SKM-1 (cell line): ENCODE data around the gene CHP2.
"Not testable (repeated sequence)": the region's sequence is repeated elsewhere in the genome, so short reads cannot be mapped to it uniquely, and the experiment has no call there.

Experiments used
- DNase-seq: peaks from one replicate; lab custom pipeline; 2025; ENCODE audit not compliant: unreplicated experiment; lab: John Stamatoyannopoulos, UW

Gene CHP2

GRCh38 chr16:23742766-23743165 is 12.1 kb upstream of the CHP2 start:
- DNase-seq = no peak

- no peak for DNase-seq
Measured at GRCh38 chr16:23745263-23745662, 9.6 kb upstream of the CHP2 start.

DNA sequence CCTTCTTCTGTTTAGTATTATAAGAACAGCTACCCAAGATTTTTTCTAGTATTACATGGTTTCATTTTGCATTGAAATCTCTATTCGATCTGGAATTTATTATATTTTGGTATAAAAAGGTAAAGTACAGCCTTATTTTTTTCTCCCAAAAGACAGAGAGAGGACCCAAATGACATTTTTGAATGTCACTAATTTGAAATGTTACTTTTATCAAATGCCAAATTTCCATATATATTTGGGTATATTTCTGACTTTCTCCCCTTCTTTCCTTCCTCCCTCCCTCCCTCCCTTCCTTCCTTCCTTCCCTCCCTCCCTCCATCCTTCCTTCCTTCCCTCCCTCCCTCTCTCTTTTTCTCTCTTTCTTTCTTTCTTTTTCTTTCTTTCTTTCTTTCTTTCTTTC is 6.2 kb upstream of the CHP2 start:
- DNase-seq = no peak

- DNase-seq = not testable (repeated sequence)
Measured at GRCh38 chr16:23751053-23751452, 3.8 kb upstream of the CHP2 start.

GRCh38 chr16:23753908-23754593 is 775 bp upstream of the CHP2 start:
- no peak for DNase-seq

- DNase-seq = no peak
Measured at GRCh38 chr16:23755484-23755809, 621 bp downstream of the CHP2 start.

DNA sequence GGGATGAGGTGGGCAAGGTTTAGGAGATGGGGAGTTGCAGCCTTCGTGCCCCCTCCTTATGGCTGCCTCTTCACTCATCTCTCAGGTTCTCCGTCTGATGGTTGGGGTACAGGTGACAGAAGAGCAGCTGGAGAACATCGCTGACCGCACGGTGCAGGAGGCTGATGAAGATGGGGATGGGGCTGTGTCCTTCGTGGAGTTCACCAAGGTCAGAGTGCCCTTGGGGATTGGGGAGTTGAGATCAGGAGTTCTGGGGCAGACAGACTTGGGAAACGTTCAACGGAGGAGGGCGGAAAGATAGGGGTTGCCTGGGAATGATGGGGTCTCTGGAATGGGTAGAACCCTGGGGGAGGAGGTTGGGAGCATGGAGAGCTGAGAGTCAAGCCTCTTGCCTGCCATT is 2.3 kb downstream of the CHP2 start:
- no peak for DNase-seq

DNA sequence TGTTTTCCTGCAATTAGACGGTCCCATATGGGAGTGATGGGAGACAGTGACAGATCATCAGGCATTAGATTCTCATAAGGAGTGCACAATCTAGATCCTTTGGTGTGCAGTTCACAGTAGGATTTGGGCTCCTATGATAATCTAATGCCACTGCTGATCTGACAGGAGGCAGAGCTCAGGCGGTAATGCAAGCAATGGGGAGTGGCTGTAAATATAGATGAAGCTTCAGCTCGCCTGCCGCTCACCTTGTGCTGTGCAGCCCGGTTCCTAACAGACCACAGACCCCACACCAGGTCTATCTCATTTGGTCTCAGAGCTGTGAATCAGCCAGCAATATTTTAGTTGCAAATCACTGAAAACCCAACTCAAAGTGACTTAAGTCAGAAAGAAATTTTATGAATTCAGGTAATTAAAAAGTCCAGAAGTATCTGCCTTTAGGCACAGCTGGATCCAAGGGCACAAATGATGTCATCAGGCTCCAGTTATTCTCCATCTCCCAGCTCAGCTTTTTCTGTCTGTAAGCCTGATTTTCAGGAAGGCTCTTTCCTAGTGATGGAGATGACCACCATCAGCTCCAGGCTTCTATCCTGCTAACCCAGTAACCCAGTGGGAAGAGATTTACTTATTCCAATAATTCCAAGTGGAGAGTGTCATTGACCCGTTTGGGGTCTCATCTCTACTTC is 3.3 kb downstream of the CHP2 start:
- no peak for DNase-seq

- no peak for DNase-seq
Measured at GRCh38 chr16:23765933-23766332, 11.1 kb downstream of the CHP2 start.

DNA sequence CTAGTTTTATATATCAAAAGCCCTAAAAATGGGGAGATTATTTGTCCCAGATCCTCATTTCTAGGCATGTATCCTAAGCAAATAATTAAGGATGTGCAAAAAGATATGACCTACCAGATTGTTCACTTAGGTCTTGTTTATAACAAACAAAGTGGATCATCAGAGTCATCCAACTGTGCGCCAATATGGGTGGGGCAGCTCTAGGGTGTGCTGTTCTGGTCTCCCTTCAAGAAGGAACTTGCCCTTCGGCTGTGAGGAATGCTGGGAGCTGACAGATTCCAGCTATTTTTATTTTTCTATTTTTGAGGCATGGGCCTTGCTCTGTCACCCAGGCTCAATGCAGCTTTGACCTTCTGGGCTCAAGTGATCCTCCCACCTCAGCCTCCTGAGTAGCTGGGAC is 13.8 kb downstream of the CHP2 start:
- DNase-seq = no peak

GRCh38 chr16:23771027-23771426 is 16.2 kb downstream of the CHP2 start:
- DNase-seq = no peak

GRCh38 chr16:23771642-23772041 is 16.8 kb downstream of the CHP2 start:
- DNase-seq = no peak

DNA sequence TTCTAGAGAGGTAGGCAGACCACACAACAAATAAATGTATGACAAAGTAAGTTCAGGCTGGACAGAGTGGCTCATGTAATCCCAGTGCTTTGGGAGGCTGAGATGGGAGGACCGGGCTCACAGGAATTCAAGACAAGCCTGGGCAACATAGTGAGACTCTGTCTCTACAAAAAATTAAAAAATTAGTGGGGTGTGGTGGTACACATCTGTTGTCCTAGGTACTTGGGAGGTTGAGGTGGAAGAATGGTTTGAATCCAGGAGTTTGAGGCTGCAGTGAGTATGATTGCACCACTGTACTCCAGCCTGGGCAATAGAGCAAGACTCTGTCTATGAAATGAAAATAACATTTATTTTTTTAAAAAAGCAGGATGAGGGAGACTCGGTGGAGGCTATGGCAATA is 18.5 kb downstream of the CHP2 start:
- DNase-seq = no peak

- DNase-seq = no peak
Measured at GRCh38 chr16:23781176-23781575, 26.4 kb downstream of the CHP2 start.

DNA sequence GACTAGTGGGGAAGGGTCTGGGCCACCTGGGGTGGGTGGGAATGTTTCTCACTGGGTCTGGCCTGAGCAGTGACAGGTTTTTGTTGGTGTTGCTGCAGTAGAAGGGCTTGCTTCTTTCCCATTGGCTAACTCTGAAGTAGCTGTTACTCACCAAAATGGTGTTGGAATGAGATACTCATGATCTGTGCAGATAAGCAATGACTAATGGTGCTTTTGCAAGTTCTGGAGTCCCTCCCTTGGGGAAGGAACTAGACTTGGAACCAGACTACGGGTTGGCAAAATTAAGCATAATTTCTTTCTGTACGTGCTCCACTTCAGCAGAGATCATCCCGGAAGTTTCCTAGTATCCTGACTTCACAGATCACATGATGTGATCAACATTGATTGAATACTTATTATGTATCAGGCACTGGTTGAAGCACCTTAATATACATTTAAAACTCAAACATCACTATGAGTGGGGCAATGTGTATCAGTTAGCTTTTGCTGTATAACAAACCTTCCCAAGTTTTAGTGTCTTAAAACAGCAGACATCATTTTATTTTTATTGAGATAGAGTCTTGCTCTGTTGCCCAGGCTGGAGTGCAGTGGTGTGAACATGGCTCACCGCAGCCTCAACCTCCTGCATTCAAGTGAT is 30.1 kb downstream of the CHP2 start:
- DNase-seq = no peak

- DNase-seq = no peak
Measured at GRCh38 chr16:23785842-23786241, 31.0 kb downstream of the CHP2 start.

DNA sequence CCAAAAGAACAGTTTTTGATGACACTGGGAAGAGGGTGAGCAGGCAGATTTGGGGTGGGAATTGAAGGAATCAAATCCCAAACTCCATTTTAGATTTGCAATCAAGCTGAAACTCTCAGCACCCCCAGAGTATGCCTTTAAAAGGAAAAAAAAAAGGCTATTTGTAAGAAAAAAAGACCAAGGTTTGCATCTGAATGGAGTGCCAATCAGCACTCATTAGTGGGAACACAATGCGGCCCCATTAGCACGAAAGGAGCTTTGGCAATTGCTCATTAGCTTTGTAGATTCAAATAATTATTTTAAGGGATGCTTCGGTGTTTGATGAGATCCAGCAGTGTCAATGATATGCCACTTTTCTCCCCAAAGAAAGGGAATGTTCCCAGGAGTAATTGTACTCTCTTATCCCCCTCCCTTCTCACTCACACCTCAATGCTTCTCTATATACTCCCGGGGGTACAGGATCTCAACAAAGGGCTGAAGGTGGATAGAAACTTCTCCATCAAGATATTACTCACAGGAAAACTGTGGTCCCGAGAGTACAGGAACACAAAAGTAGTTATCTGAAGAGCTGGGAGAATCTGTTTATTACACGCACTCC is 32.2 kb downstream of the CHP2 start:
- DNase-seq = no peak

- DNase-seq = peak; percentile 26
Measured at GRCh38 chr16:23788685-23789084, 33.9 kb downstream of the CHP2 start.

GRCh38 chr16:23795378-23795777 is 40.6 kb downstream of the CHP2 start:
- no peak for DNase-seq

GRCh38 chr16:23796941-23797340 is 42.1 kb downstream of the CHP2 start:
- DNase-seq = no peak

DNA sequence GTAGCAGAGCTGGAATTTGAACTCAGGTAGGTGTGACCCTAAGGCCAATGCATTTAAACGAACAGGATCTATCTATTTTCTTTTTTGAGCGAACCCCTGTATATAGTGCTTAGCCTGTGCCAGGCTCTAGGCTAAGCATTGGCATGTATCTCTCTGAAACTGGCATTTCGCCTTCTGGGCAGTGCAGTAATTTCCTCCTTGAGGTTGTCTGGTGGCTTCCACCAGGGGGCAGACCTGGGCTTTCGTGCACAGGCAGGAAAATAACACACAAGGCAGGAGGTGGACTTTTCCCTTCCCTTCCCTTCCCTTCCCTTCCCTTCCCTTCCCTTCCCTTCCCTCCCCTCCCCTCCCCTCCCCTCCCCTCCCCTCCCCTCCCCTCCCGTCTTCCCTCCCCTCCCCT is 46.6 kb downstream of the CHP2 start:
- DNase-seq = peak; percentile 49

DNA sequence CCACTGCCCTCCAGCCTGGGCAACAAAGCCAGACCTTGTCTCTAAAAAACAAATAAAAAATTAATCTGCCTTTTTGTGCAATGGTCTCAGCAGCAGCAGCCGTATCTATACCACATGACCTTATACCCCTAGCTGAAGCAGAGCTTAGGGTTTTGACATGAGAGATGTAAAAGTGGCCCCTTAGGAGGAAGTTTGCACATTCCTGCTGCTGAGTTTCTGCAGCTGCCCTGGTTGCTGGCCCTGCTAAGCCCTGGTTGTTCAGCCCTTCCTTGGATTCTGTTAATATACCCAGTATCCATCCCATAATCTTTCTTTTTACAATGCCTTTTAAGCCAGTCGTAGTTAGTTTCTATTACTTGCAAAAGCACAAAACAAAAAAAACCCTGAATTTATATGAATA is 48.0 kb downstream of the CHP2 start:
- DNase-seq = no peak
